GM12878 (cell line): Measurements from ENCODE around the gene TIA1. TPM values are rescaled to one million over a fixed set of nuclear protein-coding genes. Genes with fewer than 3 reads are reported as not detected.

Experiments used
- ATAC-seq: fragments of 200-7000 bp; cut with Tn5 transposase; 3 replicates; pipeline ENCODE4 v1.9.1; 2020; ENCODE audit warnings: mild to moderate bottlenecking, moderate library complexity
- Bru-seq: library from RNA; stranded (reverse); fragments of 400-500 nt; gene quantifications from one replicate; lab custom pipeline; 2021; lab: Mats Ljungman, UMichigan
- BruChase-seq, 2 experiments: library from RNA; stranded (reverse); fragments of 400-500 nt; gene quantifications; one replicate each; lab custom pipeline; 2021; lab: Mats Ljungman, UMichigan
- BruUV-seq: library from RNA; stranded (reverse); fragments of 400-500 nt; replicated peaks from 2 replicates; lab custom pipeline; 2021; lab: Mats Ljungman, UMichigan
- CTCF ChIA-PET: fragments of 300-600 bp; sonication (Branson Sonifier 250); formaldehyde crosslinking; extraction: SDS; loops from one replicate; lab custom pipeline; 2021; ENCODE audit warnings: inconsistent platforms; lab: Yijun Ruan, JAX
- POLR2A ChIA-PET: fragments of 350-600 bp; formaldehyde crosslinking; extraction: SDS; loops from one replicate; lab custom pipeline; 2021; ENCODE audit warnings: inconsistent platforms; lab: Charles Lee
- RAD21 ChIA-PET: fragments of 300-600 bp; sonication (Branson Sonifier 250); formaldehyde crosslinking; loops from one replicate; lab custom pipeline; 2023; ENCODE audit warnings: antibody characterized with exemption; ENCODE audit not compliant: unreplicated experiment; lab: Charles Lee
- SMC1A ChIA-PET: fragments of 300-600 bp; sonication (Branson Sonifier 250); formaldehyde crosslinking; loops from one replicate; lab custom pipeline; 2023; ENCODE audit not compliant: unreplicated experiment, uncharacterized antibody; lab: Charles Lee
- DNase-seq: peaks from one replicate; pipeline ENCODE4 v3.0.0-alpha.2; 2011; ENCODE audit warnings: low read depth, low spot score
- FAIRE-seq: peaks from 3 replicates; lab custom pipeline; 2011; peaks lifted over from hg19 to GRCh38; lab: Jason Lieb, UNC
- H2AFZ ChIP-seq: 2 replicates; pipeline ENCODE4 v1.6.0; 2011; ENCODE audit warnings: low read depth, low read length, control low read depth; ENCODE audit not compliant: control insufficient read depth
- H3K27ac ChIP-seq: 2 replicates; pipeline ENCODE4 v1.5.1; 2011; ENCODE audit warnings: control low read depth; ENCODE audit not compliant: control insufficient read depth, insufficient read depth
- H3K27me3 ChIP-seq, 2 experiments: replicated peaks in 1 of 2; 2 replicates each; pipeline versions ENCODE4 v1.6.0 to v1.6.1; 2011; ENCODE audit warnings: low read length in 1 of 2; ENCODE audit not compliant: control insufficient read depth in 2 of 2, insufficient read depth in 2 of 2
- H3K36me3 ChIP-seq, 2 experiments: 2 replicates each; pipeline ENCODE4 v1.5.1; 2011; ENCODE audit warnings: low read length in 1 of 2; ENCODE audit not compliant: control insufficient read depth in 2 of 2, insufficient read depth in 2 of 2
- H3K4me1 ChIP-seq: 2 replicates; pipeline ENCODE4 v1.6.1; 2011; ENCODE audit warnings: mild to moderate bottlenecking, low read length, moderate library complexity, mixed read lengths; ENCODE audit not compliant: control insufficient read depth, insufficient read depth
- H3K4me2 ChIP-seq: 2 replicates; pipeline ENCODE4 v1.6.0; 2011; ENCODE audit warnings: control low read depth; ENCODE audit not compliant: control insufficient read depth, insufficient read depth
- H3K4me3 ChIP-seq: fragments of 200-600 bp; sonication (generic); 2 replicates; pipeline ENCODE4 v1.5.1; 2016
- H3K79me2 ChIP-seq: 2 replicates; pipeline ENCODE4 v1.6.0; 2011; ENCODE audit warnings: low read length; ENCODE audit not compliant: control insufficient read depth, insufficient read depth
- H3K9ac ChIP-seq: 2 replicates; pipeline ENCODE4 v1.8.0; 2011; ENCODE audit warnings: low read length, control low read depth, mixed read lengths; ENCODE audit not compliant: control insufficient read depth, insufficient read depth
- H3K9me3 ChIP-seq: replicated peaks from 3 replicates; pipeline ENCODE4 v1.5.1; 2011; ENCODE audit warnings: mild to moderate bottlenecking, low read length; ENCODE audit not compliant: control insufficient read depth, insufficient read depth
- H4K20me1 ChIP-seq: 2 replicates; pipeline ENCODE4 v1.6.0; 2011; ENCODE audit not compliant: control insufficient read depth, insufficient read depth
- IRF4 ChIP-seq: IDR thresholded peaks from 2 replicates; pipeline ENCODE4 v1.6.1; 2011; ENCODE audit warnings: low read depth, low read length
- NRF1 ChIP-seq: conservative IDR thresholded peaks from 2 replicates; pipeline ENCODE4 v1.6.1; 2011; ENCODE audit warnings: mild to moderate bottlenecking, low read depth, low read length, improper control_type of control experiment
- SMARCA5 ChIP-seq: fragments of 450-650 bp; IDR thresholded peaks from 2 replicates; pipeline ENCODE4 v1.6.1; 2017; ENCODE audit warnings: mild to moderate bottlenecking
- ZNF217 ChIP-seq: fragments of 450-650 bp; IDR thresholded peaks from 2 replicates; pipeline ENCODE4 v1.6.1; 2017; ENCODE audit warnings: antibody characterized with exemption, mild to moderate bottlenecking
- WGBS: methylation state at CpG from one replicate; pipeline ENCODE4 v1.1.6; 2016; ENCODE audit warnings: low lambda C conversion rate; ENCODE audit not compliant: insufficient replicate concordance, insufficient coverage; ENCODE audit errors: missing lambda C conversion rate; 5-methylcytosine and 5-hydroxymethylcytosine counted together
- in situ Hi-C: fragments of 300-500 bp; cut with MboI; formaldehyde crosslinking; loops from 9 replicates; pipeline ENCODE4 v1.14.3; 2018; ENCODE audit warnings: mixed read lengths
- intact Hi-C: fragments of 100-400 bp; cut with micrococcal nuclease; formaldehyde crosslinking; loops from one replicate; pipeline ENCODE4 v1.14.2; 2022; ENCODE audit not compliant: unreplicated experiment
- long read RNA-seq, 2 experiments: library from polyadenylated mRNA; unstranded; transcript quantifications; one replicate each; pipeline ENCODE4 v2.0.0, GENCODE V29; 2019 to 2020
- polyA minus RNA-seq, 3 experiments: library from RNA; depleted of rRNA, polyadenylated mRNA; stranded (reverse); fragments of >200 nt; gene quantifications; 2 replicates each; pipeline ENCODE4 v1.2.3, GENCODE V29; 2011
- polyA plus RNA-seq, 11 experiments: library from polyadenylated mRNA; depleted of rRNA in 4 of 11; unstranded in 6 of 11; stranded (reverse) in 5 of 11; fragments of >200 nt; fragmentation: Nextera tagmentation in 4 of 11; fragmentation: Illumina TruSeq in 1 of 11; extraction: Ambion mirVana in 4 of 11; extraction: Trizol in 1 of 11; gene quantifications; 1 replicate in 1 of 11; 2 replicates in 10 of 11; pipeline versions ENCODE4 v1.2.1 to v1.2.3, GENCODE V29; 2011 to 2016; ENCODE audit warnings: inconsistent platforms in 2 of 11, missing spikeins in 2 of 11, low read depth in 1 of 11
- total RNA-seq, 4 experiments: library from RNA; depleted of rRNA in 3 of 4; stranded (reverse); fragments of >200 nt in 3 of 4; fragmentation: Illumina TruSeq in 1 of 4; extraction: Trizol in 1 of 4; gene quantifications; 2 replicates each; pipeline versions ENCODE4 v1.2.1 to v1.2.3, GENCODE V29; 2013 to 2021
- TF ChIP-seq, protein P1 (sequence below): fragments of 450-650 bp; IDR thresholded peaks from 2 replicates; pipeline ENCODE4 v1.6.1; 2017; ENCODE audit warnings: low read depth, mild to moderate bottlenecking, moderate library complexity
- TF ChIP-seq, protein P2 (sequence below): IDR thresholded peaks from 2 replicates; pipeline ENCODE4 v1.6.1; 2011; ENCODE audit warnings: mild to moderate bottlenecking, low read depth, low read length, moderate library complexity; ENCODE audit not compliant: insufficient replicate concordance
- TF ChIP-seq, protein P3 (sequence below): IDR thresholded peaks from 2 replicates; pipeline ENCODE4 v1.6.1; 2012; ENCODE audit warnings: mild to moderate bottlenecking, low read depth, low read length

The TIA1 gene, protein sequence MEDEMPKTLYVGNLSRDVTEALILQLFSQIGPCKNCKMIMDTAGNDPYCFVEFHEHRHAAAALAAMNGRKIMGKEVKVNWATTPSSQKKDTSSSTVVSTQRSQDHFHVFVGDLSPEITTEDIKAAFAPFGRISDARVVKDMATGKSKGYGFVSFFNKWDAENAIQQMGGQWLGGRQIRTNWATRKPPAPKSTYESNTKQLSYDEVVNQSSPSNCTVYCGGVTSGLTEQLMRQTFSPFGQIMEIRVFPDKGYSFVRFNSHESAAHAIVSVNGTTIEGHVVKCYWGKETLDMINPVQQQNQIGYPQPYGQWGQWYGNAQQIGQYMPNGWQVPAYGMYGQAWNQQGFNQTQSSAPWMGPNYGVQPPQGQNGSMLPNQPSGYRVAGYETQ
- total RNA-seq (2013; cell fraction: nucleolus; rRNA removed): 465 and 468 TPM in 2 replicates
- total RNA-seq (2014; rRNA removed): 60.8 and 84.2 TPM in 2 replicates
- 68.4 and 69.2 TPM in 2 replicates for total RNA-seq (2014; rRNA removed; fragmentation: Illumina TruSeq; extraction: Trizol)
- total RNA-seq (2021): 81.0 and 87.4 TPM in 2 replicates
- 27.2 TPM for polyA plus RNA-seq (2011; ENCODE audit: low read depth)
- polyA plus RNA-seq (2011; rRNA removed): 155 and 223 TPM in 2 replicates
- 45.7 and 66.1 TPM in 2 replicates for polyA plus RNA-seq (2011; cell fraction: cytosol; rRNA removed)
- 284 and 429 TPM in 2 replicates for polyA plus RNA-seq (2011; cell fraction: nucleus; rRNA removed)
- polyA plus RNA-seq (2012): 30.2 and 57.7 TPM in 2 replicates
- 65.7 and 69.7 TPM in 2 replicates for polyA plus RNA-seq (2014; fragmentation: Illumina TruSeq; extraction: Trizol)
- 10 to 100 TPM; 21.5 to 23.2 TPM for polyA plus RNA-seq (2014; fragmentation: Nextera tagmentation; extraction: Ambion mirVana)
- 87.5 and 100.0 TPM in 2 replicates for polyA plus RNA-seq (2014; rRNA removed)
- polyA plus RNA-seq (2016; fragmentation: Nextera tagmentation; extraction: Ambion mirVana): 10 to 100 TPM; 62.6 to 73.6 TPM
- 74.7 and 164 TPM in 2 replicates for polyA minus RNA-seq (2011; rRNA and poly(A)+ RNA removed)
- 48.0 and 53.4 TPM in 2 replicates for polyA minus RNA-seq (2011; cell fraction: cytosol; rRNA and poly(A)+ RNA removed)
- 105 and 117 TPM in 2 replicates for polyA minus RNA-seq (2011; cell fraction: nucleus; rRNA and poly(A)+ RNA removed)
- percentile 91 among the genes with signal in this experiment for Bru-seq, nascent RNA
- BruChase-seq, experiment 1, labeled RNA remaining after a 6-hour chase: percentile 95 among the genes with signal in this experiment
- BruChase-seq, experiment 2, labeled RNA remaining after a 2-hour chase: percentile 95 among the genes with signal in this experiment
- long read RNA-seq, experiment 1, full-length matches to known transcripts: 14 of 26 reads
- long read RNA-seq, experiment 1, partial matches to known transcripts: 7 of 26 reads
- long read RNA-seq, experiment 1, other reads (novel, unspliced or antisense): 5 of 26 reads
- long read RNA-seq, experiment 2, full-length matches to known transcripts: 161 of 230 reads
- long read RNA-seq, experiment 2, partial matches to known transcripts: 26 of 230 reads
- long read RNA-seq, experiment 2, other reads (novel, unspliced or antisense): 43 of 230 reads

DNA sequence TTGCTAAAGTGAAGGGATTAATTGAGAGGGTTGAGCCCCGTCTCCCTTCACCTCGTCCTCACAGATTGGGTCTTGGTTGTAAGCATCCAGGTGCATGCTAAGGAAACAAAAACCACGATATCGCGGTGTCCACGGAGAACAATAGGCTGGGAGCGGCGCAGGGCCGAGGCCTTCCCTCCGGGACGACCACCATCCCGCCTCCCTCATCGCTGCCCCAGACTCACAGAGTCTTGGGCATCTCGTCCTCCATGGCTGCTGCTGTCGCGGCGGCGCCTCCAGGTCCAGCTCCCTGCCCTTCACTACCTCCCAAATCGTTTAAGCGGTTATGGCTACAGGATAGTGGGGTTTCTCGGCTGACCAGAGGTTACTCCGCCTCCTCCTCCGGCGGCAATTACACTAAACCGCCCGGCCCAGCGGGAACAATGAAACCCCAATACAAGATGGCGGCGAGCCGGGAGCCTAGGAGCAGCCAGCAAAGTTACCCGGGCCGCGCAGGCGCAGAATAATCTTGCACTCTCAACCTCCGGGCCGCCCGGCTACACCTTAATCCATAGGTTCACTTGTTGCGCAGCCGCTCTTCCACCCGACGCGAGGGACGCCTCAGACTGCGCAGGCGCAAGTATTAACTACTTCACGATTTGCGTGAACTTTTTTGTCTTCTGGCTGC, at the start of gene TIA1:
TIA1 (minus strand) TSS at position 448 of the 667 bp plus-strand sequence; CDS start at position 250, 198 bp downstream.
- Histone ChIP-seq H3K27ac (peak within 1 kb of the TSS; percentile 96), H4K20me1 (no peaks in the 10 kb centered on the region; the same call in 1 of the 2 replicates), H3K4me3 (peak within 1 kb of the TSS; percentile 97), H3K79me2 (peaks cover 50% of the 10 kb centered on the region), H3K27me3 (no peaks in the 10 kb centered on the region), H3K36me3 (peaks cover 0 to 4% of the 10 kb centered on the region in 2 experiments; a peak in 1 of 4 replicates), H2AFZ (peak within 1 kb of the TSS; percentile 93), H3K4me1 (no peaks in the 10 kb centered on the region), H3K9me3 (no peaks in the 10 kb centered on the region), H3K4me2 (peak within 1 kb of the TSS; percentile 65), H3K9ac (peak within 1 kb of the TSS; percentile 96)
- DNase-seq (peak; percentile 96), ATAC-seq (peak; percentile 97), FAIRE-seq (peak; percentile 99)
- ChIA-PET RAD21 (interaction anchor here (0.6 to 0.7 kb wide), 2 partner anchors 9 to 45 kb away, joined by 3 to 4 read pairs; partner anchors contain the start of genes PCYOX1 and SNRPG), POLR2A (interaction anchor here (0.7 to 2.5 kb wide), 4 partner anchors 9 to 334 kb away, joined by 3 to 9 read pairs (median 6); partner anchors contain the start of genes C2orf42, PCYOX1 and SNRPG), CTCF (interaction anchor here (4.4 kb wide), 1 partner anchor 55 kb away, joined by 21 read pairs; the partner anchor contains the start of gene FAM136A), SMC1A (interaction anchor here (1.1 to 1.8 kb wide), 3 partner anchors 10 to 103 kb away, joined by 3 to 5 read pairs (median 4); partner anchors contain the start of genes PCYOX1 and SNRPG)
- under 1% methylated on average over 47 of the region's 47 CpGs for WGBS
- intact Hi-C loops (loop anchor here (2.0 to 5.0 kb wide), 4 partner anchors 44 to 161 kb away; partner anchors contain the start of genes C2orf42, PCBP1 and SNRPG), in situ Hi-C loops (no loop called here)
- BruUV-seq: TSS peak; percentile 88
- TF ChIP-seq IRF4 (no peak), NRF1 (peak; percentile 94), SMARCA5 (peak; percentile 88), ZNF217 (no peak)
- TF ChIP-seq, protein P1, sequence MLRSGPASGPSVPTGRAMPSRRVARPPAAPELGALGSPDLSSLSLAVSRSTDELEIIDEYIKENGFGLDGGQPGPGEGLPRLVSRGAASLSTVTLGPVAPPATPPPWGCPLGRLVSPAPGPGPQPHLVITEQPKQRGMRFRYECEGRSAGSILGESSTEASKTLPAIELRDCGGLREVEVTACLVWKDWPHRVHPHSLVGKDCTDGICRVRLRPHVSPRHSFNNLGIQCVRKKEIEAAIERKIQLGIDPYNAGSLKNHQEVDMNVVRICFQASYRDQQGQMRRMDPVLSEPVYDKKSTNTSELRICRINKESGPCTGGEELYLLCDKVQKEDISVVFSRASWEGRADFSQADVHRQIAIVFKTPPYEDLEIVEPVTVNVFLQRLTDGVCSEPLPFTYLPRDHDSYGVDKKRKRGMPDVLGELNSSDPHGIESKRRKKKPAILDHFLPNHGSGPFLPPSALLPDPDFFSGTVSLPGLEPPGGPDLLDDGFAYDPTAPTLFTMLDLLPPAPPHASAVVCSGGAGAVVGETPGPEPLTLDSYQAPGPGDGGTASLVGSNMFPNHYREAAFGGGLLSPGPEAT: peak; percentile 65; the same call in 1 of the 2 replicates
- TF ChIP-seq, protein P2, sequence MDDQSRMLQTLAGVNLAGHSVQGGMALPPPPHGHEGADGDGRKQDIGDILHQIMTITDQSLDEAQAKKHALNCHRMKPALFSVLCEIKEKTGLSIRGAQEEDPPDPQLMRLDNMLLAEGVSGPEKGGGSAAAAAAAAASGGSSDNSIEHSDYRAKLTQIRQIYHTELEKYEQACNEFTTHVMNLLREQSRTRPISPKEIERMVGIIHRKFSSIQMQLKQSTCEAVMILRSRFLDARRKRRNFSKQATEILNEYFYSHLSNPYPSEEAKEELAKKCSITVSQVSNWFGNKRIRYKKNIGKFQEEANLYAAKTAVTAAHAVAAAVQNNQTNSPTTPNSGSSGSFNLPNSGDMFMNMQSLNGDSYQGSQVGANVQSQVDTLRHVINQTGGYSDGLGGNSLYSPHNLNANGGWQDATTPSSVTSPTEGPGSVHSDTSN: no peak
- TF ChIP-seq, protein P3, sequence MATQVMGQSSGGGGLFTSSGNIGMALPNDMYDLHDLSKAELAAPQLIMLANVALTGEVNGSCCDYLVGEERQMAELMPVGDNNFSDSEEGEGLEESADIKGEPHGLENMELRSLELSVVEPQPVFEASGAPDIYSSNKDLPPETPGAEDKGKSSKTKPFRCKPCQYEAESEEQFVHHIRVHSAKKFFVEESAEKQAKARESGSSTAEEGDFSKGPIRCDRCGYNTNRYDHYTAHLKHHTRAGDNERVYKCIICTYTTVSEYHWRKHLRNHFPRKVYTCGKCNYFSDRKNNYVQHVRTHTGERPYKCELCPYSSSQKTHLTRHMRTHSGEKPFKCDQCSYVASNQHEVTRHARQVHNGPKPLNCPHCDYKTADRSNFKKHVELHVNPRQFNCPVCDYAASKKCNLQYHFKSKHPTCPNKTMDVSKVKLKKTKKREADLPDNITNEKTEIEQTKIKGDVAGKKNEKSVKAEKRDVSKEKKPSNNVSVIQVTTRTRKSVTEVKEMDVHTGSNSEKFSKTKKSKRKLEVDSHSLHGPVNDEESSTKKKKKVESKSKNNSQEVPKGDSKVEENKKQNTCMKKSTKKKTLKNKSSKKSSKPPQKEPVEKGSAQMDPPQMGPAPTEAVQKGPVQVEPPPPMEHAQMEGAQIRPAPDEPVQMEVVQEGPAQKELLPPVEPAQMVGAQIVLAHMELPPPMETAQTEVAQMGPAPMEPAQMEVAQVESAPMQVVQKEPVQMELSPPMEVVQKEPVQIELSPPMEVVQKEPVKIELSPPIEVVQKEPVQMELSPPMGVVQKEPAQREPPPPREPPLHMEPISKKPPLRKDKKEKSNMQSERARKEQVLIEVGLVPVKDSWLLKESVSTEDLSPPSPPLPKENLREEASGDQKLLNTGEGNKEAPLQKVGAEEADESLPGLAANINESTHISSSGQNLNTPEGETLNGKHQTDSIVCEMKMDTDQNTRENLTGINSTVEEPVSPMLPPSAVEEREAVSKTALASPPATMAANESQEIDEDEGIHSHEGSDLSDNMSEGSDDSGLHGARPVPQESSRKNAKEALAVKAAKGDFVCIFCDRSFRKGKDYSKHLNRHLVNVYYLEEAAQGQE: no peak
